ENCODE results near the gene PSTPIP2. TPM values are rescaled to one million over a fixed set of nuclear protein-coding genes. Genes with fewer than 3 reads are reported as not detected.
A peak's percentile ranks its signal among the peaks of the same experiment; 100 is the strongest.

Gene PSTPIP2
- total and polyA plus RNA-seq, 9 of the 15 experiments (the other 6 are each of a cell fraction or from before 2014, with no cell fraction given) = 14.0 to 45.7 (median 27.1) TPM

GRCh38 chr18:46040747-46041104 is 31.3 kb downstream of the PSTPIP2 start:
- intact Hi-C loops (cut with micrococcal nuclease) = no loop called here
- CTCF ChIA-PET (ENCODE audit: low intra/inter-chr PET ratio) = no interaction called here
- POLR2A ChIA-PET = interaction anchor here (0.6 kb wide), 2 partner anchors 11 to 399 kb away, joined by 3 read pairs; no protein-coding TSS in a partner anchor
- TF ChIP-seq BHLHE40 (IDR thresholded peaks at IDR 0.05; ENCODE audit: low read length) (peak; percentile 42; the same call in 1 of the 2 replicates), ZNF174 (CRISPR knock-in tag; IDR thresholded peaks at IDR 0.05) (no peak), MAX (CRISPR knock-in tag; IDR thresholded peaks at IDR 0.05) (peak; percentile 69), SPI1 (IDR thresholded peaks at IDR 0.05; ENCODE audit: borderline replicate concordance, low read depth, low read length) (peak; percentile 92), EZH2 (IDR thresholded peaks at IDR 0.05; ENCODE audit: borderline replicate concordance, low read depth, low read length) (no peak)
- TF ChIP-seq, protein P1, sequence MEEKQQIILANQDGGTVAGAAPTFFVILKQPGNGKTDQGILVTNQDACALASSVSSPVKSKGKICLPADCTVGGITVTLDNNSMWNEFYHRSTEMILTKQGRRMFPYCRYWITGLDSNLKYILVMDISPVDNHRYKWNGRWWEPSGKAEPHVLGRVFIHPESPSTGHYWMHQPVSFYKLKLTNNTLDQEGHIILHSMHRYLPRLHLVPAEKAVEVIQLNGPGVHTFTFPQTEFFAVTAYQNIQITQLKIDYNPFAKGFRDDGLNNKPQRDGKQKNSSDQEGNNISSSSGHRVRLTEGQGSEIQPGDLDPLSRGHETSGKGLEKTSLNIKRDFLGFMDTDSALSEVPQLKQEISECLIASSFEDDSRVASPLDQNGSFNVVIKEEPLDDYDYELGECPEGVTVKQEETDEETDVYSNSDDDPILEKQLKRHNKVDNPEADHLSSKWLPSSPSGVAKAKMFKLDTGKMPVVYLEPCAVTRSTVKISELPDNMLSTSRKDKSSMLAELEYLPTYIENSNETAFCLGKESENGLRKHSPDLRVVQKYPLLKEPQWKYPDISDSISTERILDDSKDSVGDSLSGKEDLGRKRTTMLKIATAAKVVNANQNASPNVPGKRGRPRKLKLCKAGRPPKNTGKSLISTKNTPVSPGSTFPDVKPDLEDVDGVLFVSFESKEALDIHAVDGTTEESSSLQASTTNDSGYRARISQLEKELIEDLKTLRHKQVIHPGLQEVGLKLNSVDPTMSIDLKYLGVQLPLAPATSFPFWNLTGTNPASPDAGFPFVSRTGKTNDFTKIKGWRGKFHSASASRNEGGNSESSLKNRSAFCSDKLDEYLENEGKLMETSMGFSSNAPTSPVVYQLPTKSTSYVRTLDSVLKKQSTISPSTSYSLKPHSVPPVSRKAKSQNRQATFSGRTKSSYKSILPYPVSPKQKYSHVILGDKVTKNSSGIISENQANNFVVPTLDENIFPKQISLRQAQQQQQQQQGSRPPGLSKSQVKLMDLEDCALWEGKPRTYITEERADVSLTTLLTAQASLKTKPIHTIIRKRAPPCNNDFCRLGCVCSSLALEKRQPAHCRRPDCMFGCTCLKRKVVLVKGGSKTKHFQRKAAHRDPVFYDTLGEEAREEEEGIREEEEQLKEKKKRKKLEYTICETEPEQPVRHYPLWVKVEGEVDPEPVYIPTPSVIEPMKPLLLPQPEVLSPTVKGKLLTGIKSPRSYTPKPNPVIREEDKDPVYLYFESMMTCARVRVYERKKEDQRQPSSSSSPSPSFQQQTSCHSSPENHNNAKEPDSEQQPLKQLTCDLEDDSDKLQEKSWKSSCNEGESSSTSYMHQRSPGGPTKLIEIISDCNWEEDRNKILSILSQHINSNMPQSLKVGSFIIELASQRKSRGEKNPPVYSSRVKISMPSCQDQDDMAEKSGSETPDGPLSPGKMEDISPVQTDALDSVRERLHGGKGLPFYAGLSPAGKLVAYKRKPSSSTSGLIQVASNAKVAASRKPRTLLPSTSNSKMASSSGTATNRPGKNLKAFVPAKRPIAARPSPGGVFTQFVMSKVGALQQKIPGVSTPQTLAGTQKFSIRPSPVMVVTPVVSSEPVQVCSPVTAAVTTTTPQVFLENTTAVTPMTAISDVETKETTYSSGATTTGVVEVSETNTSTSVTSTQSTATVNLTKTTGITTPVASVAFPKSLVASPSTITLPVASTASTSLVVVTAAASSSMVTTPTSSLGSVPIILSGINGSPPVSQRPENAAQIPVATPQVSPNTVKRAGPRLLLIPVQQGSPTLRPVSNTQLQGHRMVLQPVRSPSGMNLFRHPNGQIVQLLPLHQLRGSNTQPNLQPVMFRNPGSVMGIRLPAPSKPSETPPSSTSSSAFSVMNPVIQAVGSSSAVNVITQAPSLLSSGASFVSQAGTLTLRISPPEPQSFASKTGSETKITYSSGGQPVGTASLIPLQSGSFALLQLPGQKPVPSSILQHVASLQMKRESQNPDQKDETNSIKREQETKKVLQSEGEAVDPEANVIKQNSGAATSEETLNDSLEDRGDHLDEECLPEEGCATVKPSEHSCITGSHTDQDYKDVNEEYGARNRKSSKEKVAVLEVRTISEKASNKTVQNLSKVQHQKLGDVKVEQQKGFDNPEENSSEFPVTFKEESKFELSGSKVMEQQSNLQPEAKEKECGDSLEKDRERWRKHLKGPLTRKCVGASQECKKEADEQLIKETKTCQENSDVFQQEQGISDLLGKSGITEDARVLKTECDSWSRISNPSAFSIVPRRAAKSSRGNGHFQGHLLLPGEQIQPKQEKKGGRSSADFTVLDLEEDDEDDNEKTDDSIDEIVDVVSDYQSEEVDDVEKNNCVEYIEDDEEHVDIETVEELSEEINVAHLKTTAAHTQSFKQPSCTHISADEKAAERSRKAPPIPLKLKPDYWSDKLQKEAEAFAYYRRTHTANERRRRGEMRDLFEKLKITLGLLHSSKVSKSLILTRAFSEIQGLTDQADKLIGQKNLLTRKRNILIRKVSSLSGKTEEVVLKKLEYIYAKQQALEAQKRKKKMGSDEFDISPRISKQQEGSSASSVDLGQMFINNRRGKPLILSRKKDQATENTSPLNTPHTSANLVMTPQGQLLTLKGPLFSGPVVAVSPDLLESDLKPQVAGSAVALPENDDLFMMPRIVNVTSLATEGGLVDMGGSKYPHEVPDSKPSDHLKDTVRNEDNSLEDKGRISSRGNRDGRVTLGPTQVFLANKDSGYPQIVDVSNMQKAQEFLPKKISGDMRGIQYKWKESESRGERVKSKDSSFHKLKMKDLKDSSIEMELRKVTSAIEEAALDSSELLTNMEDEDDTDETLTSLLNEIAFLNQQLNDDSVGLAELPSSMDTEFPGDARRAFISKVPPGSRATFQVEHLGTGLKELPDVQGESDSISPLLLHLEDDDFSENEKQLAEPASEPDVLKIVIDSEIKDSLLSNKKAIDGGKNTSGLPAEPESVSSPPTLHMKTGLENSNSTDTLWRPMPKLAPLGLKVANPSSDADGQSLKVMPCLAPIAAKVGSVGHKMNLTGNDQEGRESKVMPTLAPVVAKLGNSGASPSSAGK (IDR thresholded peaks at IDR 0.05) = peak; percentile 53

More at GRCh38 chr18:46040747-46041104, 31.3 kb downstream of the PSTPIP2 start:
- in situ Hi-C loops (cut with MboI) = no loop called here
- H3K4me1 ChIP-seq (replicated peaks in 1 of 2; ENCODE audit: control insufficient read depth in 2 of 2, insufficient read depth in 2 of 2, low read length in 2 of 2) = peaks cover 11 to 36% of the 10 kb centered on the region in 2 experiments; a peak in 4 of 5 replicates
- H3K9me3 ChIP-seq (replicated peaks; ENCODE audit: control insufficient read depth, insufficient read depth, low read depth, low read length) = no peaks in the 10 kb centered on the region
- 34% methylated on average over 4 of the region's 5 CpGs for WGBS (ENCODE audit: insufficient coverage, low coverage, missing lambda C conversion rate)
- H3K4me3 ChIP-seq = no peak overlapping the region
- H2AFZ ChIP-seq (ENCODE audit: low read depth, low read length) = peak overlapping the region; percentile 71
- FAIRE-seq (peak; percentile 46), ATAC-seq (peak; percentile 67), DNase-seq (ENCODE audit: extremely low read depth in 1 of 4, low spot score in 3 of 4) (peak in 3 of 4 experiments; percentile 15 to 30 (median 22))
- no peaks in the 10 kb centered on the region for H4K20me1 ChIP-seq (replicated peaks; ENCODE audit: control insufficient read depth, insufficient read depth, low read length)
- no peaks in the 10 kb centered on the region for H3K9me1 ChIP-seq (ENCODE audit: control insufficient read depth, insufficient read depth, low read length)
- peak overlapping the region; percentile 62 for H3K4me2 ChIP-seq (ENCODE audit: insufficient read depth, low read length)
- peaks cover 21% of the 10 kb centered on the region; the same call in 2 of the 3 replicates for H3K36me3 ChIP-seq (ENCODE audit: control insufficient read depth, insufficient read depth, low read length)
- peaks cover 42% of the 10 kb centered on the region for H3K79me2 ChIP-seq (ENCODE audit: control insufficient read depth, insufficient read depth, low read length)
- no TSS peak for BruUV-seq (replicated peaks)
- peak overlapping the region; percentile 37 to 78; a peak in 2 of 4 replicates for H3K9ac ChIP-seq (ENCODE audit: insufficient read depth in 1 of 2, low read depth in 2 of 2, low read length in 2 of 2)
- H3K27me3 ChIP-seq (ENCODE audit: control insufficient read depth in 2 of 2, insufficient read depth in 2 of 2, low read length in 2 of 2) = no peaks in the 10 kb centered on the region
- peak overlapping the region; percentile 74 for H3K27ac ChIP-seq (ENCODE audit: extremely low read depth, low read depth, low read length)
